HG02970 (cell line): ENCODE results near the gene NEFH.
"Not testable (repeated sequence)": the region's sequence is repeated elsewhere in the genome, so short reads cannot be mapped to it uniquely, and the experiment has no call there.

ENCODE experiments used
- ATAC-seq: cut with Tn5 transposase; IDR thresholded peaks from one replicate; pipeline ENCODE4 v1.9.1; 2021; ENCODE audit warnings: mild to moderate bottlenecking, moderate library complexity, moderate number of reproducible peaks; ENCODE audit not compliant: unreplicated experiment, low FRiP score

Gene NEFH

GRCh38 chr22:29489127-29489780, 9.2 kb downstream of the NEFH start:
- not testable (repeated sequence) for ATAC-seq

GRCh38 chr22:29491012-29491411, 11.0 kb downstream of the NEFH start:
- no peak for ATAC-seq

GRCh38 chr22:29493636-29494035, 13.6 kb downstream of the NEFH start:
- ATAC-seq, result no peak

GRCh38 chr22:29499852-29500251, 19.8 kb downstream of the NEFH start:
- ATAC-seq, result no peak

GRCh38 chr22:29503811-29504372, 23.9 kb downstream of the NEFH start:
- ATAC-seq, result no peak

- no peak for ATAC-seq
These were observed 29.3 kb downstream of the NEFH start for GRCh38 chr22:29509298-29509697.

GRCh38 chr22:29509815-29510214, 29.8 kb downstream of the NEFH start:
- ATAC-seq, result no peak

- no peak for ATAC-seq
These were observed 30.5 kb downstream of the NEFH start for GRCh38 chr22:29510542-29510941.

GRCh38 chr22:29511126-29511862, 31.3 kb downstream of the NEFH start:
- ATAC-seq, result no peak

- ATAC-seq, result no peak
These were observed 32.0 kb downstream of the NEFH start for GRCh38 chr22:29512031-29512430.

- no peak for ATAC-seq
These were observed 37.3 kb downstream of the NEFH start for GRCh38 chr22:29517215-29517908.

GRCh38 chr22:29518427-29518826, 38.4 kb downstream of the NEFH start:
- no peak for ATAC-seq

- no peak for ATAC-seq
These were observed 40.0 kb downstream of the NEFH start for GRCh38 chr22:29519996-29520395.

GRCh38 chr22:29520851-29521250, 40.8 kb downstream of the NEFH start:
- ATAC-seq, result no peak

- ATAC-seq, result no peak
These were observed 41.5 kb downstream of the NEFH start for GRCh38 chr22:29521526-29521925.

GRCh38 chr22:29523761-29524160, 43.7 kb downstream of the NEFH start:
- no peak for ATAC-seq

GRCh38 chr22:29524442-29525191, 44.6 kb downstream of the NEFH start:
- no peak for ATAC-seq

- no peak for ATAC-seq
These were observed 48.1 kb downstream of the NEFH start for GRCh38 chr22:29528144-29528543.

GRCh38 chr22:29530716-29531115, 50.7 kb downstream of the NEFH start:
- no peak for ATAC-seq

- no peak for ATAC-seq
These were observed 51.4 kb downstream of the NEFH start for GRCh38 chr22:29531419-29531818.

- ATAC-seq, result no peak
These were observed 56.4 kb downstream of the NEFH start for GRCh38 chr22:29536411-29536810.
